SK-N-SH (cell line): ENCODE measurements around the gene FRMD5. TPM values are rescaled to one million over a fixed set of nuclear protein-coding genes. Genes with fewer than 3 reads are reported as not detected.
A peak's percentile ranks its signal among the peaks of the same experiment; 100 is the strongest.

Experiments used
- CTCF ChIA-PET: fragments of 300-600, 350-600 bp; formaldehyde crosslinking; extraction: SDS; loops from one replicate; lab custom pipeline; 2021; lab: Yijun Ruan, JAX
- POLR2A ChIA-PET: fragments of 350-600 bp; sonication (Branson Sonifier 250); formaldehyde crosslinking; extraction: SDS; loops from one replicate; lab custom pipeline; 2020; ENCODE audit warnings: antibody characterized with exemption, inconsistent platforms; lab: Yijun Ruan, JAX
- DNase-seq: peaks from one replicate; pipeline ENCODE4 v3.0.0; 2012
- H2AFZ ChIP-seq: fragments of 200-600 bp; sonication (generic); 2 replicates; pipeline ENCODE4 v1.8.1; 2016; ENCODE audit warnings: antibody characterized with exemption, mild to moderate bottlenecking, low read depth
- H3F3A ChIP-seq: fragments of 200-600 bp; sonication (generic); replicated peaks from 2 replicates; pipeline ENCODE3; 2016; ENCODE audit warnings: antibody characterized with exemption, mild to moderate bottlenecking; ENCODE audit not compliant: insufficient read depth
- H3K27ac ChIP-seq, 2 experiments: fragments of 200-500 bp in 1 of 2; fragments of 200-600 bp in 1 of 2; sonication (Bioruptor generic) in 1 of 2; sonication (generic), shearing (Covaris generic) in 1 of 2; 2 replicates each; pipeline versions ENCODE4 v1.5.1 to v1.6.1; 2014 to 2016; ENCODE audit warnings: low read depth in 2 of 2, inconsistent platforms in 1 of 2, low read length in 1 of 2, mild to moderate bottlenecking in 1 of 2, mixed read lengths in 1 of 2
- H3K27me3 ChIP-seq: fragments of 200-600 bp; sonication (generic), shearing (Covaris generic); 2 replicates; pipeline ENCODE4 v1.6.1; 2016; ENCODE audit warnings: mixed run types; ENCODE audit not compliant: insufficient read depth
- H3K36me3 ChIP-seq, 2 experiments: fragments of 200-500 bp in 1 of 2; fragments of 200-600 bp in 1 of 2; sonication (Bioruptor generic) in 1 of 2; sonication (generic) in 1 of 2; replicated peaks in 1 of 2; 2 replicates each; pipeline versions ENCODE3 to v1.5.1; 2014 to 2016; ENCODE audit warnings: low read length in 1 of 2, mild to moderate bottlenecking in 1 of 2; ENCODE audit not compliant: insufficient read depth in 2 of 2, control insufficient read depth in 1 of 2
- H3K4me1 ChIP-seq, 2 experiments: fragments of 200-500 bp in 1 of 2; fragments of 200-600 bp in 1 of 2; sonication (Bioruptor generic) in 1 of 2; sonication (generic), shearing (Covaris generic) in 1 of 2; 2 replicates each; pipeline versions ENCODE4 v1.5.1 to v1.6.1; 2014 to 2016; ENCODE audit warnings: low read depth in 1 of 2, low read length in 1 of 2, mixed run types in 1 of 2; ENCODE audit not compliant: insufficient read depth in 2 of 2, control insufficient read depth in 1 of 2
- H3K4me2 ChIP-seq: fragments of 200-600 bp; sonication (generic), shearing (Covaris generic); 2 replicates; pipeline ENCODE4 v1.6.1; 2017; ENCODE audit warnings: mixed run types
- H3K4me3 ChIP-seq, 2 experiments: fragments of 200-500 bp in 1 of 2; fragments of 200-600 bp in 1 of 2; sonication (Bioruptor generic) in 1 of 2; sonication (generic), shearing (Covaris generic) in 1 of 2; 2 replicates each; pipeline versions ENCODE4 v1.5.1 to v1.8.1; 2014 to 2016; ENCODE audit warnings: low read depth in 2 of 2, inconsistent platforms in 1 of 2, low read length in 1 of 2, mild to moderate bottlenecking in 1 of 2, mixed read lengths in 1 of 2, moderate library complexity in 1 of 2
- H3K79me2 ChIP-seq: fragments of 200-600 bp; sonication (generic); 2 replicates; pipeline ENCODE4 v1.8.1; 2017; ENCODE audit warnings: mild to moderate bottlenecking; ENCODE audit not compliant: insufficient read depth
- H3K9ac ChIP-seq: fragments of 200-600 bp; sonication (generic); 2 replicates; pipeline ENCODE4 v1.6.1; 2017; ENCODE audit warnings: mixed run types
- H3K9me2 ChIP-seq: fragments of 200-600 bp; sonication (generic); 2 replicates; pipeline ENCODE4 v1.6.1; 2017; ENCODE audit warnings: mixed run types
- H3K9me3 ChIP-seq: fragments of 200-600 bp; sonication (generic); 2 replicates; pipeline ENCODE4 v1.6.1; 2017; ENCODE audit warnings: mixed run types, mild to moderate bottlenecking, moderate library complexity
- H4K20me1 ChIP-seq: fragments of 200-600 bp; sonication (generic); 2 replicates; pipeline ENCODE4 v1.6.1; 2017; ENCODE audit warnings: mild to moderate bottlenecking, mixed run types; ENCODE audit not compliant: insufficient read depth
- CHD2 ChIP-seq: fragments of 150-350 bp; IDR thresholded peaks from 2 replicates; pipeline ENCODE4 v1.6.1; 2018; ENCODE audit warnings: low read length; ENCODE audit not compliant: partially characterized antibody
- ELF1 ChIP-seq: IDR thresholded peaks from 2 replicates; pipeline ENCODE4 v1.4.0; 2012
- EP300 ChIP-seq, 2 experiments: IDR thresholded peaks; 2 replicates each; pipeline versions ENCODE4 v1.4.0 to v1.6.1; 2012; ENCODE audit warnings: borderline replicate concordance in 1 of 2, low read depth in 1 of 2, low read length in 1 of 2
- EZH2phosphoT487 ChIP-seq: fragments of 200-600 bp; sonication (generic); IDR thresholded peaks from 2 replicates; pipeline ENCODE4 v1.6.1; 2017; ENCODE audit warnings: low read depth, mixed run types, mild to moderate bottlenecking, antibody characterized with exemption, moderate library complexity, borderline replicate concordance
- FOSL2 ChIP-seq: IDR thresholded peaks from 2 replicates; pipeline ENCODE4 v1.4.0; 2012; ENCODE audit warnings: low read depth, mild to moderate bottlenecking, moderate library complexity, borderline replicate concordance
- FOXJ3 ChIP-seq: sonication (generic); formaldehyde crosslinking; IDR thresholded peaks from 2 replicates; pipeline ENCODE4 v1.5.1; 2020; ENCODE audit warnings: mild to moderate bottlenecking, missing genetic modification reagents
- FOXM1 ChIP-seq: IDR thresholded peaks from 2 replicates; pipeline ENCODE4 v1.4.0; 2012; ENCODE audit warnings: low read depth, mild to moderate bottlenecking
- GABPA ChIP-seq: IDR thresholded peaks from 2 replicates; pipeline ENCODE4 v1.4.0; 2012; ENCODE audit warnings: low read depth, mild to moderate bottlenecking
- GATA2 ChIP-seq: sonication (generic); formaldehyde crosslinking; IDR thresholded peaks from 2 replicates; pipeline ENCODE4 v1.5.0; 2020; ENCODE audit warnings: mild to moderate bottlenecking, missing genetic modification reagents
- JUND ChIP-seq: IDR thresholded peaks from 2 replicates; pipeline ENCODE4 v1.4.0; 2012
- MEF2A ChIP-seq: IDR thresholded peaks from 2 replicates; pipeline ENCODE4 v1.4.0; 2012; ENCODE audit warnings: low read depth, borderline replicate concordance
- NFIC ChIP-seq: IDR thresholded peaks from 2 replicates; pipeline ENCODE4 v1.4.0; 2012; ENCODE audit warnings: borderline replicate concordance
- NRF1 ChIP-seq: IDR thresholded peaks from 2 replicates; pipeline ENCODE4 v1.6.1; 2012; ENCODE audit warnings: low read depth, mild to moderate bottlenecking, low read length
- POLR2AphosphoS5 ChIP-seq: IDR thresholded peaks from 2 replicates; pipeline ENCODE4 v1.6.1; 2012; ENCODE audit warnings: low read depth, low read length
- RAD21 ChIP-seq: IDR thresholded peaks from 2 replicates; pipeline ENCODE4 v1.6.1; 2012; ENCODE audit warnings: mild to moderate bottlenecking, low read length
- RCOR1 ChIP-seq: fragments of 150-350 bp; IDR thresholded peaks from 2 replicates; pipeline ENCODE4 v1.6.1; 2017; ENCODE audit warnings: antibody characterized with exemption, low read length
- RFX5 ChIP-seq: IDR thresholded peaks from 2 replicates; pipeline ENCODE4 v1.6.1; 2012; ENCODE audit warnings: mild to moderate bottlenecking, improper control_type of control experiment, low read length
- RXRA ChIP-seq: IDR thresholded peaks from 2 replicates; pipeline ENCODE4 v1.4.0; 2012; ENCODE audit warnings: low read depth, mild to moderate bottlenecking, borderline replicate concordance
- SIN3A ChIP-seq: IDR thresholded peaks from 2 replicates; pipeline ENCODE4 v1.6.1; 2012; ENCODE audit warnings: low read depth, mild to moderate bottlenecking, low read length, moderate library complexity, borderline replicate concordance
- SMC3 ChIP-seq: IDR thresholded peaks from 2 replicates; pipeline ENCODE4 v1.6.1; 2012; ENCODE audit warnings: low read depth, low read length, improper control_type of control experiment
- TAF1 ChIP-seq: IDR thresholded peaks from 2 replicates; pipeline ENCODE4 v1.6.1; 2012; ENCODE audit warnings: low read depth, mild to moderate bottlenecking, low read length, moderate library complexity, borderline replicate concordance
- TCF12 ChIP-seq: IDR thresholded peaks from 2 replicates; pipeline ENCODE4 v1.4.0; 2012
- TEAD4 ChIP-seq: IDR thresholded peaks from 2 replicates; pipeline ENCODE4 v1.4.0; 2012; ENCODE audit warnings: mild to moderate bottlenecking, borderline replicate concordance; ENCODE audit not compliant: insufficient read depth
- polyA plus RNA-seq, 3 experiments: library from polyadenylated mRNA; depleted of rRNA; stranded (reverse); fragments of >200 nt; gene quantifications; 2 replicates each; pipeline ENCODE4 v1.2.3, GENCODE V29; 2012
- TF ChIP-seq, protein P1 (sequence below): IDR thresholded peaks from 2 replicates; pipeline ENCODE4 v1.4.0; 2012; ENCODE audit warnings: low read depth
- TF ChIP-seq, protein P2 (sequence below): fragments of 150-350 bp; IDR thresholded peaks from 2 replicates; pipeline ENCODE4 v1.6.1; 2016; ENCODE audit warnings: mild to moderate bottlenecking, low read depth, low read length
- TF ChIP-seq, protein P3 (sequence below): fragments of 200-600 bp; sonication (generic); IDR thresholded peaks from 2 replicates; pipeline ENCODE4 v1.6.1; 2017; ENCODE audit warnings: antibody characterized with exemption, mild to moderate bottlenecking, moderate library complexity
- TF ChIP-seq, protein P4 (sequence below): IDR thresholded peaks from 2 replicates; pipeline ENCODE4 v1.6.1; 2012; ENCODE audit warnings: mild to moderate bottlenecking, low read depth, low read length, moderate library complexity
- TF ChIP-seq, protein P5 (sequence below): IDR thresholded peaks from 2 replicates; pipeline ENCODE4; 2012

The FRMD5 gene
- polyA plus RNA-seq, 1 of the 3 experiments (the other 2 are of a cell fraction): 24.8 TPM

DNA sequence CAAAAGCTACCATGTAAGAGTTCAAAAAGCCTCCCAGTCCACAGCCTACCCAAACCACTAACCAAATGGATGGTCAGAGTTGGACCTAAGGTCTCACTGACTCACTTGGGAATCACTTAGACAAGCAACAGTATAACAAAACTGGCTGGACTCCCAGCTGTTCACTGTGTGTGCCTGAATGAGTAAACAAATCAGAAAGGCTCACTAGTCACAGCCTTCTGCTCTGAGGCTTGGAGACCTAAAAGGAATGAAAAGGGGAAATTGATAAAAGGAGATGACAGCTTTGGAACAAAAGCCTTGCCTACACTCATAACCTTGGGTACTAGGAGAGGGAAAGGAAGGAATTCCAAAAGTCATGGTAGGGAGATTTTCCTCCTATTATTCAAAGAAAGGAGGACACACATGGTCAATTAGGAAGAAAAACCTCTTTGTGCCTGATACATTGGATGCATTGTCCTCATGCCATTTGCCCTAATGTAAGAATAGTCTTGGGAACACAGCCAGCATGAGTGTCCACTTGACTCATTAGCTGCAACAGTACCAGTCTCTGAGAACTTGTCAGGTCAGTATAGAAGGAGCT is 92.3 kb downstream of the FRMD5 start:
- Histone ChIP-seq H4K20me1 (no peaks in the 10 kb centered on the region), H3K4me2 (peak overlapping the region; percentile 54), H3F3A (peaks cover 37% of the 10 kb centered on the region), H3K9me2 (no peaks in the 10 kb centered on the region), H3K79me2 (peaks cover 67% of the 10 kb centered on the region), H3K27ac (peak overlapping the region; percentile 86 to 97), H3K4me3 (no peak overlapping the region; a peak in 1 of 4 replicates), H3K9me3 (no peaks in the 10 kb centered on the region), H3K27me3 (no peaks in the 10 kb centered on the region), H2AFZ (no peak overlapping the region; the same call in 1 of the 2 replicates), H3K36me3 (no peaks in the 10 kb centered on the region), H3K9ac (peak overlapping the region; percentile 59; the same call in 1 of the 2 replicates), H3K4me1 (peaks cover under 1 to 21% of the 10 kb centered on the region in 2 experiments; a peak in 3 of 4 replicates)
- POLR2A ChIA-PET: no interaction called here
- CTCF ChIA-PET: no interaction called here
- DNase-seq: no peak
- peak; percentile 81 for TF ChIP-seq NFIC
- no peak for TF ChIP-seq MEF2A
- no peak for TF ChIP-seq FOXJ3
- TF ChIP-seq, protein P1, sequence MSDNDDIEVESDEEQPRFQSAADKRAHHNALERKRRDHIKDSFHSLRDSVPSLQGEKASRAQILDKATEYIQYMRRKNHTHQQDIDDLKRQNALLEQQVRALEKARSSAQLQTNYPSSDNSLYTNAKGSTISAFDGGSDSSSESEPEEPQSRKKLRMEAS: peak; percentile 20; the same call in 1 of the 2 replicates
- no peak for TF ChIP-seq RAD21
- no peak for TF ChIP-seq RFX5
- TF ChIP-seq RXRA: peak; percentile 79; the same call in 1 of the 2 replicates
- TF ChIP-seq TAF1: no peak
- peak; percentile 81 for TF ChIP-seq FOSL2
- no peak for TF ChIP-seq GABPA
- TF ChIP-seq GATA2: no peak
- TF ChIP-seq, protein P2, sequence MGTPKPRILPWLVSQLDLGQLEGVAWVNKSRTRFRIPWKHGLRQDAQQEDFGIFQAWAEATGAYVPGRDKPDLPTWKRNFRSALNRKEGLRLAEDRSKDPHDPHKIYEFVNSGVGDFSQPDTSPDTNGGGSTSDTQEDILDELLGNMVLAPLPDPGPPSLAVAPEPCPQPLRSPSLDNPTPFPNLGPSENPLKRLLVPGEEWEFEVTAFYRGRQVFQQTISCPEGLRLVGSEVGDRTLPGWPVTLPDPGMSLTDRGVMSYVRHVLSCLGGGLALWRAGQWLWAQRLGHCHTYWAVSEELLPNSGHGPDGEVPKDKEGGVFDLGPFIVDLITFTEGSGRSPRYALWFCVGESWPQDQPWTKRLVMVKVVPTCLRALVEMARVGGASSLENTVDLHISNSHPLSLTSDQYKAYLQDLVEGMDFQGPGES: no peak
- peak in 1 of 2 experiments; percentile 87; a peak in 2 of 4 replicates for TF ChIP-seq EP300 (IDR thresholded peaks at IDR 0.05; ENCODE audit: borderline replicate concordance in 1 of 2, low read depth in 1 of 2, low read length in 1 of 2)
- TF ChIP-seq, protein P3, sequence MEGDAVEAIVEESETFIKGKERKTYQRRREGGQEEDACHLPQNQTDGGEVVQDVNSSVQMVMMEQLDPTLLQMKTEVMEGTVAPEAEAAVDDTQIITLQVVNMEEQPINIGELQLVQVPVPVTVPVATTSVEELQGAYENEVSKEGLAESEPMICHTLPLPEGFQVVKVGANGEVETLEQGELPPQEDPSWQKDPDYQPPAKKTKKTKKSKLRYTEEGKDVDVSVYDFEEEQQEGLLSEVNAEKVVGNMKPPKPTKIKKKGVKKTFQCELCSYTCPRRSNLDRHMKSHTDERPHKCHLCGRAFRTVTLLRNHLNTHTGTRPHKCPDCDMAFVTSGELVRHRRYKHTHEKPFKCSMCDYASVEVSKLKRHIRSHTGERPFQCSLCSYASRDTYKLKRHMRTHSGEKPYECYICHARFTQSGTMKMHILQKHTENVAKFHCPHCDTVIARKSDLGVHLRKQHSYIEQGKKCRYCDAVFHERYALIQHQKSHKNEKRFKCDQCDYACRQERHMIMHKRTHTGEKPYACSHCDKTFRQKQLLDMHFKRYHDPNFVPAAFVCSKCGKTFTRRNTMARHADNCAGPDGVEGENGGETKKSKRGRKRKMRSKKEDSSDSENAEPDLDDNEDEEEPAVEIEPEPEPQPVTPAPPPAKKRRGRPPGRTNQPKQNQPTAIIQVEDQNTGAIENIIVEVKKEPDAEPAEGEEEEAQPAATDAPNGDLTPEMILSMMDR: no peak
- peak; percentile 66; the same call in 1 of the 2 replicates for TF ChIP-seq TEAD4
- TF ChIP-seq SMC3: no peak
- TF ChIP-seq EZH2phosphoT487: no peak
- TF ChIP-seq, protein P4, sequence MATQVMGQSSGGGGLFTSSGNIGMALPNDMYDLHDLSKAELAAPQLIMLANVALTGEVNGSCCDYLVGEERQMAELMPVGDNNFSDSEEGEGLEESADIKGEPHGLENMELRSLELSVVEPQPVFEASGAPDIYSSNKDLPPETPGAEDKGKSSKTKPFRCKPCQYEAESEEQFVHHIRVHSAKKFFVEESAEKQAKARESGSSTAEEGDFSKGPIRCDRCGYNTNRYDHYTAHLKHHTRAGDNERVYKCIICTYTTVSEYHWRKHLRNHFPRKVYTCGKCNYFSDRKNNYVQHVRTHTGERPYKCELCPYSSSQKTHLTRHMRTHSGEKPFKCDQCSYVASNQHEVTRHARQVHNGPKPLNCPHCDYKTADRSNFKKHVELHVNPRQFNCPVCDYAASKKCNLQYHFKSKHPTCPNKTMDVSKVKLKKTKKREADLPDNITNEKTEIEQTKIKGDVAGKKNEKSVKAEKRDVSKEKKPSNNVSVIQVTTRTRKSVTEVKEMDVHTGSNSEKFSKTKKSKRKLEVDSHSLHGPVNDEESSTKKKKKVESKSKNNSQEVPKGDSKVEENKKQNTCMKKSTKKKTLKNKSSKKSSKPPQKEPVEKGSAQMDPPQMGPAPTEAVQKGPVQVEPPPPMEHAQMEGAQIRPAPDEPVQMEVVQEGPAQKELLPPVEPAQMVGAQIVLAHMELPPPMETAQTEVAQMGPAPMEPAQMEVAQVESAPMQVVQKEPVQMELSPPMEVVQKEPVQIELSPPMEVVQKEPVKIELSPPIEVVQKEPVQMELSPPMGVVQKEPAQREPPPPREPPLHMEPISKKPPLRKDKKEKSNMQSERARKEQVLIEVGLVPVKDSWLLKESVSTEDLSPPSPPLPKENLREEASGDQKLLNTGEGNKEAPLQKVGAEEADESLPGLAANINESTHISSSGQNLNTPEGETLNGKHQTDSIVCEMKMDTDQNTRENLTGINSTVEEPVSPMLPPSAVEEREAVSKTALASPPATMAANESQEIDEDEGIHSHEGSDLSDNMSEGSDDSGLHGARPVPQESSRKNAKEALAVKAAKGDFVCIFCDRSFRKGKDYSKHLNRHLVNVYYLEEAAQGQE: no peak
- TF ChIP-seq FOXM1: peak; percentile 77; the same call in 1 of the 2 replicates
- TF ChIP-seq, protein P5, sequence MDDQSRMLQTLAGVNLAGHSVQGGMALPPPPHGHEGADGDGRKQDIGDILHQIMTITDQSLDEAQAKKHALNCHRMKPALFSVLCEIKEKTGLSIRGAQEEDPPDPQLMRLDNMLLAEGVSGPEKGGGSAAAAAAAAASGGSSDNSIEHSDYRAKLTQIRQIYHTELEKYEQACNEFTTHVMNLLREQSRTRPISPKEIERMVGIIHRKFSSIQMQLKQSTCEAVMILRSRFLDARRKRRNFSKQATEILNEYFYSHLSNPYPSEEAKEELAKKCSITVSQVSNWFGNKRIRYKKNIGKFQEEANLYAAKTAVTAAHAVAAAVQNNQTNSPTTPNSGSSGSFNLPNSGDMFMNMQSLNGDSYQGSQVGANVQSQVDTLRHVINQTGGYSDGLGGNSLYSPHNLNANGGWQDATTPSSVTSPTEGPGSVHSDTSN: peak; percentile 77
- no peak for TF ChIP-seq CHD2
- no peak for TF ChIP-seq ELF1
- TF ChIP-seq SIN3A: peak; percentile 63; the same call in 1 of the 2 replicates
- peak; percentile 60 for TF ChIP-seq JUND
- TF ChIP-seq TCF12: peak; percentile 89
- TF ChIP-seq NRF1: no peak
- TF ChIP-seq POLR2AphosphoS5: peak; percentile 42; the same call in 1 of the 2 replicates
- TF ChIP-seq RCOR1: no peak
